HG02610 (cell line): Measurements from ENCODE around the gene DPYSL3.

ENCODE experiments used
- ATAC-seq: cut with Tn5 transposase; IDR thresholded peaks from one replicate; pipeline ENCODE4 v1.9.1; 2021; ENCODE audit warnings: mild to moderate bottlenecking, moderate library complexity; ENCODE audit not compliant: unreplicated experiment

DPYSL3 gene

DNA sequence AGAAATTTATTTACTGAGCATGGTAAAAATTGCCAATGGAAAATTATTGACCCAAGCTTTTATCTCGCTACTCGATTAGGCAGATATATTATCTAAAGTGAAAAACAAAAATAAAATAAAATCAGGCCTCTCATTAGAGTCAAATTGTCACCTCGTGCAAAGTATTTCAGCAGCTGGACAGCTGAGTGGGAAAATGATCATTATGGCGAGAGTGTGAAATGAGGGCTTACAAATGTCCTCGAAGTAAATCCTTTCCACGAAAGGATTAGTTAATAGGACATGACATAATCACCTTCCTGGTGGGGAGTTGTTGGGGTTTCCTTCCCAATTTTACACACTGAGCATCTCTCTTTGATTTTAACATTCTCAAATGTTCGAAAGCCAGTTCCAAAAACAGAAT is 5.4 kb upstream of the DPYSL3 start:
- no peak for ATAC-seq

DNA sequence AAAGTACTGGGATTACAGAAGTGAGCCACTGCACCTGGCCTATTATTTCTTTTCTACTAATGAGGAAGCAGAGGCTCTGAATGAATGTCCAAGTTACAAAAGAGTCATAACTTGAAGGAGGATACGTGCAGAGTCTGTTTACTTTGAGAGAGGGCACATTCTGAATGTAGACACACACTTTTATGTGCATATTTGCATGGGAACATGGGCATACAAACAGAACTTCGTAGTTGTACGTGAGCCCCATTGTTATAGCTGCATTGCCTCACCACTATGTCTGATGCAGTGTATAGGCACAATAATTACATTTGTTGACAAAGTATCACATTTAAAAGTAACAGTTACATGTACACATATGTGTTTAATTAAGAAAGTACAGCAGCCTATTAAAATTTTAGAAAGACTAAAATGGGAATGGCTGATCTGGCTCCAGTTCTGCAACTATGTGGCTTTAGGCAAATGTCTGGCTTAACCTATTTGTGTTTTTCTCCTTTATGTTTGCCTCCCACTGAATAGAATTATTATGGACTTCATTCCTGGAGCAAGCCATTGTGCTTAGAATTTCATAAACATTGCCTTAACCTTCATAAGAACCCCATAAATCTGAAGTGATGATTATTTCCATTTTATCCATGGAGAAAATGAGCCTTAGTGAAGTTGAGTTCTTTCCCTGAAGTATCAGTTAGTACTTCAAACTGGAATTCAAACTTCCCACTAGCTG is 3.0 kb upstream of the DPYSL3 start:
- ATAC-seq, result no peak

DNA sequence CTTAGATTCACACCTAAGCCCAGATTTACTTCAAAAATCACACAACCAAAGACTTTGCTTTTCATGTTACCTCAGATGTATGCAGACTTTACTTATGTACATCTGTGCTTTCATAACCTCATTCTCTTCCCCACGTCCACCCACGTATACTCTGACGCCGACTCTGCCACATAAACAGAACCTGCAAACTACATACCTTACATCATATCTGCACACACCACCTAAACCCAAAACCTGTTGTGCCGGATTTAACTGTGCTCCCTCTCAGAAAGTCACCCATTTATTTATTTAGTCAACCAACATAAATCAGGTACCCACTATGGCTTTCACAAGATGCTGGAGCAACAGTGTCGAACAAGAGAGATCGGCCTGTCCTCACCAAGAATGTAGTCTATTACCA is 1.0 kb upstream of the DPYSL3 start:
- ATAC-seq, result no peak

DNA sequence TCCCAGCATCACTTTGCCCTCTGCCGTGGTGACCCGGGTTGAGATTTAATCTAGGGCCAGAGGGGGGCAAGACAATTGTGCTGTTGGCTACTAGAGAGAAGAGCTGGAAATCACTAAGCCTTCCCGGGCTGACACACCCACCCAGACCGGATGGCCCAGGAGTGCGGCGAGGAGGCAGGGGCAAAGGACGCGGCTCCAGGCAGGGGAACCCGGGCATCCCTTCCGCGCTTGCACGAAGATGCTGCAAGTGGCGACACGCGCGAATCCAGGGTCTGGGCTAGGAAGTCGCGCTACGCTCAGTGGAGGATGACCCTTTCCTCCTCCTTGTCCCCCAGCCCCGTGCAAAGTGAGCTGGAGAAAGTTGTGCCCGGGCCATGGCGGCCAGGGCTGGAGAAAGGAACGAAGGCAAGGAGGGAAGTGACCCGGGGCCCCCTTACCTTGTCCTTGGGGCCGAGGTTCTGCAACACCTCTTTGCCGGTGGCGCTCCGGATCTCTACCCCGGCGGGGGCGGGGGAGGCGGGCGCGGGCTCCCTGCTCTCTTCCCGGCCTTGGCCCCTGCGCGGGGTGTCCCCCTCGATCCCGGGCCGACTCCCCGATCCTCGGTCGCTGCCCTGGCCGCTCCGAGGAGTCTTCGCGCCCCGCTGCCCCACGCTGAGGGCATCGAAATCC is 693 bp downstream of the DPYSL3 start:
- no peak for ATAC-seq

DNA sequence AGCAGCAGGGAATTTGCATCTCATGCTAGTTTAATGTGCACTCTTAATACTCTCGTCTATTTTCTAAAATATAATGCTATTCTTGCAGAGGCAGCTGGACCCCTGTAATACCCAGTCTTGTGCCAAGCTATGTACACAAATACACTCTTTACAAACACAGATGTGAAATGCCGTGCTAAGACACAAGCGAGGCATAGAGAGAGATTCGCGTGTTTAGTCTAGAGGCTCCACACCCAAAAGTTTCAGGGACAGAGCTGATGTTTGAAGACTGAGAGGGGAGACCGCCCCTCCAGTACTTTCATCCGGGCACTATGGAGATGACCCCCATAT is 1.2 kb downstream of the DPYSL3 start:
- no peak for ATAC-seq

DNA sequence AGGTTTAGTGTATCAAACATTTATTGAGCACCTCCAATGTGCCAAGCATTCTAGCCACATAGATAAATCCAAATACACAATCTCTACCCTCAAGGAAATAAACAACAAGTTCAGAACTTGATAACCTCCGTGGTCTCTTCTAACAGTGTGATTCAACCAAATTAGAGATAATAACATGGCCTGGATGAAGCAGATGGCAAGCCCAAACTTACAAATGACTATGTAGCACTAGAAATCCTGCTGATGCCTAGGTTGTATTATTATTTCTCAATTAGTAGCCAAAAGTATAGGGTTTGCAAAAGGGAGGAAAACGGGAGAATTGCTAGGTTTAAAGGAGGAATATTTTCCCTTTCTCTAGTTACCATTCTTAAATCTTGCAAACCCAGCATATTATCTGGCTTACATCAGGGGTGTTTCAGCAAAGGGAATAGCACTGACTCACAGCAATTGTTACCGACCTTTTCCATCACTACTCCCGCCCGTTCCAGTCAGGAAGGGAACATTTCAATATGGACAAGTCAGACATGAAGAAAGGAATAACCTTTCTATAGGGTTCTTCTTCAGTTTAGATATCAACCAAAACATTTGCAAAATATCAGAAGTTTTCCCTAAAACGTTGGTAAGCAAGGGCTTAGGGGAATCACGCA is 2.3 kb downstream of the DPYSL3 start:
- ATAC-seq, result no peak

DNA sequence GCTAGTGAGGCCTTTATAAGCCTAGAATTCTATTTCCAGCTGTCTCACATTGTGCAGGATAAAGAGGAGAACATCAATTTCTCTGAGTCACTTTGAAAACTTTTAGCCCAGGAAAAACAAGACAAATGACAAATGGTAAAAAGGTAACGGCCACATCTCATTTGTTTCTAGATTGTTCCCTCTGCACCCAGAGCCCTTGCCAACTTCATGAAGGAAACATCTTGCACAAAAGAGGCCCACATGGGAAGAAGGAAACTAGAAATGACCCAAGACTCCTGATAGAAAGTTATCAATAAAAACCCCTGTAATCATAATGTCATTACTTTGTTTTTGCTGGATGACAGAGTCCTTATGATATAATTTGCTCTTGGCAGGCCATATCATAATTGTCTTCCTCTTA is 5.3 kb downstream of the DPYSL3 start:
- ATAC-seq, result no peak

DNA sequence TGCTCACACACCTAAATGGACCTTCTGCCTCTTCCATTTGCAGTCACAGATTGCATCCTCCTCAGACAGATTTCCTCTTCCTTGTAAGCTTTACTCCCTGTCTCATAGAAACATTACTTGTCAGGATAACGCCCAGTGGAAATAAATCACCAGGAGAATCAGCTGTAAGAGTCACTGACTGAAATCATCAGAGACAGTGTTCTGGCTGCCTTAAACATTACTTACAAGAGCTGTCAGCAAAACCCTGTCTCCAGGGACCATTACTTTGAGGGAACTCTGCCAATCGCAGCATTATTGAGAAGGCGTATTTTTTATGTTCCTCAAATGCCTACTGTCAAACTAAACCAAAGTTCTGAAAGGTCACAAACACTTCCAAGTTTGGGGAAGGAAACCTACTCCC is 5.9 kb downstream of the DPYSL3 start:
- ATAC-seq, result no peak

DNA sequence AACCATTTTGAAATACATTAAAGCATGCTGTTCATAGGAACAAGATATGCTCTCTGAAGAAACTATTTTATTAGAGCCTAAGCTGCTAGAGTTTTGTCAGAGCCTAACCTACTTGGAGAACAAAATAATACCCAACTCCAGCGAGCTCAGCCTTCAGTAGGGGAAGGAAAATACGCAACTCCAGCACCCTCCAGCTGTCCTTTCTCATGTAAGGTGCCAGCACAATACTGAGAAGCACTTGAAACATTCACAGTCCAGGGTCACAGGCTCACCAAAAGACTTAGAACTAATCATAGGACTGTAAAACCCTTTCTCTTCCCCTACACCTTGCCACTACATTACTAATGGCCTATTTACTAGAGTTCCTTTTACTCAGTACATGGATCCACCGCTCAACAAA is 18.9 kb downstream of the DPYSL3 start:
- ATAC-seq, result no peak

DNA sequence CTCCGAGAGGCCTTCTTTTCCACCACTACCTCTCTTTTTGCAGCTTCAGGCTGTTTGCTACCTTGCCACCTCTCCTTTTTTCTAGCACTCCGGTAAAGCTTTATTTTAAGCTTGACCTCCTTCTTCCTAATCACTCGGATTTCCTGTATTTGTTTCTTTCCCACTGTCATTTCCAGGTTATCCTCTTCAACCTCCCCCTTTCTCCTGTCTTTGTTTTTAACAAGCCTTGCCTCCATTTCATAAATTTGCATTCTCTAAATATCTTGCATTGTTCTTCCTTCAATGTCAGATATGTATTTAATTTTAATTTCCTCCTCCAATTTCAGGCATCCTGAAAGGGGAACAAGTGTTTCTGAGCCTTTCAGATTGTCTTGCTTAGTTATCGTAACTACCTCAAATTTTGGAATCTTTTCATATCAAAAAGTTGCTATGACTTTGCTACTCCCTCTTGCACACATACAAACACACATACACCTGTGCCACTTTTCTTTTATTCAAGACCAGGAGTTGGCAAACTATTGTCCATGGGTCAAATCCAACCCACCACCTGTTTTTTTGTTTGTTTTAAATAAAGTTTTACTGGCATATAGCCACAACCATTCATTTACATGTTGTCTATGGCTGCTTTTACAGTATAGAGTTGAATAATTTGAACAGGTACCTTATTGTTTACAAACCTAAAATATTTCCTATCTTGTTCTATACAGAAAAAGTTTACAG is 22.7 kb downstream of the DPYSL3 start:
- ATAC-seq, result no peak

DNA sequence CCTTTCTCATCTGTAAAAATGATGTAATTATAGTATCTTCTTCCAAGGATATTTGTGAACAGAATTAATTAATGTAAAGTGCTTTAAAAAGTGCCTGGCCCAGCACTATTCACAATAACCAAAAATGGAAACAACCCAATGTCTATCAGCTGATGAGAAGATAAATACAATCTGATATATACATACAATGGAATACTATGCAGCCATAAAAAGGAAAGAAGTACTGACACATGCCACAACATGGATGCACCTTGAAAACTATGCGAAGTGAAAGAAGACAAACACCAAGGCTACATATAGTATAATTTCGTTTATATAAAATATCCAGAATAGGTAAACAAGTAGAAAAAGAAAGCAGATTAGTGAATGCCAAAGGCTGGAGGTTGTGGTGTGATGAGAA is 24.1 kb downstream of the DPYSL3 start:
- ATAC-seq, result no peak

DNA sequence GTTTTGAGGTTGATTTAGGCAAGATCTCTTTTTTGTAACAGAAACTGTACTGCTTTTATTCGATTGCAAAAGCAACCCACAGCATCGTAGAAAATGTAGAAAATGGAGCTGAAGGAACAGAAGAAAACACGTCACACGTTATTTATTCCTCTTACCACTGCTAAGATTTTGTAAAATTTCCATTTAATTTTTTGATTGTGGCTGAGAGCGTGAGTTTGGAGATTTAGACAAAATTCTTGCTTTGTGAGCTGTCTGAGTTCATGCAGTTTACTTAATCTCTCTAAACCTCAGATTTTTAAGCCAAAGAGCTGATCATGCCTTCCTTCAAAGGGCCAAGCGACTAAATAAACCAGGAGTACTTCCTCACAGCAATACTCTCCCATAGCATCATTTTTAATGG is 24.8 kb downstream of the DPYSL3 start:
- ATAC-seq, result no peak

DNA sequence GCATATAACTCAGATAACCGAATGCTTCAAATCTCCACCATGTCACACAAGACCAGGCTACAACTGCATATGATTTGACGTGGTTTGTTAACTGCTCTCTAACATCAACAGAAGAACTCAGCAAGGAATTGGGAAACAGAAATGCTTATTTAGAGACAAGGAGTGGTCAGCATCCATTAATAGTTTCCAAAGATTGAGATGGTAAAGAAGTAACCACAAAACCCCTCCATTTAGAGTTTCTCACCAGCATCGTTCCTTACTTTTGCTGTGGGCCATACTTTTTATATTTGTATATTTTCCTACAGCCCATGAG is 25.2 kb downstream of the DPYSL3 start:
- no peak for ATAC-seq

DNA sequence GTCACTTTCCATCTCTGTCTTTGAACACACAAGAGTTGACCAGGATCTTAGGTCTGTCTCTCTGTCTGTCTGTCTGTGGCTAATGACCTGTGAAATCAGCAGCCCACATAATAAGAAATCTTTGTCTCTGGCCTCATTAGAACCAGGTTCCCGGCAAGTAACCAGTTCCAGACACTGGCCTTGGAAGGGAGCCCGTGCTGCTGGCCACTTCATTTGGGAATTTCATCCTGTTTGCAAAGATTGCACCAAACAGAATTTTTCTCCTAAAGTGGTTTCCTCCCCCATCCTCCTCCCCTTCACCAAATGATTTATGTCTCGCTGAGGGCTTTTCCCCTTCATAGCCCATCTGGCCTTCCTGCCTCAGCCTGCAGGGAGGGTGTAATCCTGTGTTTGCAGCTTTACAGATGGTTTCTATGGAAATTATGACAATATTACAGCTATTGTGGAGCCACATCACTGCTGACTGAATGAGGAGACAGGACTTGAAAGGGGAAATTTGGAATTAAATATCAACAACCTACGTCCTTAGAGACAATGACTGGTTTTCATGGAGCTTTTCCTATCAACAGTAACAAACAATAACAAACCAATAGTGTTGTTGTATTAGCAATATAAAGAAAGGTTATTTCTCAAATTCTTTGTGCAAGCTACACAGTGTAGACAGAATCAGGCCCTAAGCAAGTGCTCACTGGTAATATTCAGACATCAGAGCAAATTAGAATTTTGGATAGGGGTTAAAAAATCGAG is 25.7 kb downstream of the DPYSL3 start:
- ATAC-seq, result no peak

DNA sequence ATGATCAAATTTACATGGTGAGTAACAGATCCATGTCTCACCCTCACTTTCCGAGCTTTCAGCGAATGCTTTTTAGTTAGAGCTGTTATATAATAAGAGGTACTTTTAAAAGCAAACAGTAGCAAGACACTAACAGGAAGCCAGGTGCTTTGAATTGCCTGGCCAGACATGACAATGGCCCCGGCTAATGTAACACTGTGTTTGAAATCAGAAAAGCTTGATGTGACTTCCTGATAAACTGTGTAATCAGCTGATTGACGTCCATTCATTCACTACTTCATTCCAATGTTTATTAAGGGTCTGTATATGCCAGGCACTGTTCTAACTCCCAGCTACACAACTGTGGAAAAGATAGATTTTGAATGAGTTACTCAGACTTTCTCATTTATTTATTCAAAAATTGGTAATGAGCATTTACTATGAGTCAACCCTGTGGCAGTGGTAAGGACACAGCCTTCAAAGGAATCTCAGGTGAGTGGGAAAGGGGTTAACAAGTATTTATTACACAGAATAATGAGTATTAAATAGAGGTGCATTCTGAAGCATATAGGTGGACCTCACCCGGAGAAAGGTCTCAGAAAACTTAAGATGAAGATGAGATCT is 26.6 kb downstream of the DPYSL3 start:
- no peak for ATAC-seq

DNA sequence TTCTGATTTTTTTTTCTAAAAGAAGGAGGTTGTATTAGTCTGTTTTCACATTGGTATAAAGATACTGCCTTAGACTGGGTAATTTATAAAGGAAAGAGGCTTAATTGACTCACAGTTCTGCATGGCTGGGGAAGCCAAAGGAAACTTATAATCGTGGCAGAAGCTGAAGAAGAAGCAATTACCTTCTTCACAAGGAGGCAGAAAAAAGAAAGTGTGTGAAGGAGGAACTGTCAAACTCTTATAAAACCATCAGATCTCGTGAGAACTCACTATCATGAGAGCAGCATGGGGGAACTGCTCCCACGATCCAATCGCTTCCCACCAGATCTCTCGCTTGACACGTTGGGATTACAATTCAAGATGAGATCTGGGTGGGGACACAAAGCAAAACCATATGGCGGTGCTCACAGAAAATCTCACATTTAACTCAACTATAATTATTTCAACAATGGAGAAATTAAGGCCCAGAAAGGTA is 27.1 kb downstream of the DPYSL3 start:
- ATAC-seq, result no peak

DNA sequence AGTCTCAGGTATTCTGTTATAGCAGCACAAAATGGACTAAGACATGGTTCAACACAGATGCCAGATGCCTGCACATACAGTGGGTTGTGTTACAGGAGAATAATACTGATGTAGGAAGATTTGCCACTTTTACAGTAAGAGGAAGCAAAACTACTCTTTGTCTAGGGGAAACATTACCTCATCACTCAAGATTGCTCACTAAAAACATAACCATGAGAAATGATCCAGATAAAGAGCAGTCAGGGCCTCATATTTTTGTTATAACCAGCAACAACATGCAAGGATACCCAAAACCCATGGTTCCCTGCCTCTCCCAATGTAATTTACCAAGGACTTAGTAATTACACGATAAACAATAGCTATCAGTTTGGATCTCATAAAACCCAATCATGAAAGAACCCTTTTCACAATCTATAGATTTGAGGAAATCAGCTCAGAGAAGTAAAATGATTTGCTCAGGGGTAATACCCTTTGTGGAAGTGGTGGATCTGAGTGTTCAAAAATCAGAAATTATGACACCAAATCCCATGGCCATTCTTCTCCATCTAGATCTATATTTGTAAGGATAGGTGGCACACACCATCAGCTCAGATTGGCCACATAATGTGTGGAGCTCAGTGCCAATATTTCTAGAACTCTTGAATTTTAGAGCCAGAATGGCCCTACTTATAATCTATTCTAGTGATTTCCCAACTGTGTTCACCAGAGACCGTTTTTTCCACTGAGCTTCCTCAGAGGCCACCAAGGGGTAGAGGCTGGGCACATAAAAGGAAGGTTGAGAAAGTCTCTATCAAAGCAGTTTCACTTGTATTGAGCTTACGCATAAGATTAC is 27.8 kb downstream of the DPYSL3 start:
- peak; percentile 72 for ATAC-seq

DNA sequence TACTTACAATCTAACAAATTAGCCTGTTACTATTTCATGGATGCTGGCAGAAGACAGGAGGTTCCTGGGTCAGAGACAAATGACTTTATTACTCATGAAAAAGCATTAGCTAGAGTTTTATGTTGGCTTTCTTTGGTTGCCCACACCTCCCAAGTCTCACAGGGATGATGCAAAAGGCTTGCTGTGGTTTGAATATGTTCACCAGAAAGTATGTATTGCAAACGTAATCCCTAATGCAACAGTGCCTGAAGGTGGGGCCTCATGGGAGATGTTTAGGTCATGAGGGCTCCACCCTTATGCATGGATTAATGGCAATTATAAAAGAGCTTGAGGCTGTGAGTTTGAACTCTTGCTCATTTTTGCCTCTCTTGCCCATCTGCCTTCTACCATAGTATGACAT is 28.5 kb downstream of the DPYSL3 start:
- no peak for ATAC-seq

DNA sequence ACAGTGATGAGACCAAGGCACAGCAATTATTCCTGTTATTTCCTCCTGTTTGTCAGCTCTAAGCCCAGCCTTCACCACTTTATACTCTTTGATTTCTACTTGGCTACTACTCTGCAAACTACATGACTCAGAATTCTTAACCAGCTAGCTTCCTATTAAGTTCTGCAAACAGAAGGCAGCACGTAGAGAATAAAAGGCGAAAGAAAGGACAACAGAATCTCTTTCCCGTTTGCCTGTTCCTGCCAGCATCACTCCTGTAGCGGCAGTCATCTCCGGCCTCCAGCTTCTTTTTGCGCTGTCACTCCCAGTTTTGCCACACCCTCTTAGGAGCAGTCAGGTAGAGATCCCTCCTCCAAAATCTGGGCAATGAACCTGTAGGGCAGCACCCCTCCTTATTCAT is 29.9 kb downstream of the DPYSL3 start:
- no peak for ATAC-seq

DNA sequence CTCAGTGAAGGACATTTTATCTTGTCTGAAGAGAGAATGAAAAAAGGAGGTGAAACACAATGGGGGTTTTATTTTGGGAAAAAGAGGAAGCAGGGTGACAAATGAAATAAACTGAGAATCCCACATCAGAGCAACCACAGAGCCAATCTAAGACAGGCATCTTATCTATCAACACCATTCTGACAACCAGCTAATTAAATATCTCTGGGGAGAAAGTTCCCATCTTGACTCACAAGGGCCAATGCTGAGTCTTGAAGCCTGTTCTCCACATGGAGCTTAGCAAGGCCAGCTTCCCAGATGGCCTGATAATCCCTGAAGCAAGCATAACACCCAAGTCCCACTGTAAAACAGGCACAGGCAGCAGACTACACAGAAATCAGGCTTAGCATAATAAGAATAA is 30.4 kb downstream of the DPYSL3 start:
- peak; percentile 39 for ATAC-seq
